OCI-LY7 (cell line): ENCODE measurements around the gene RPS5. TPM values are rescaled to one million over a fixed set of nuclear protein-coding genes. Genes with fewer than 3 reads are reported as not detected.
"Not testable (repeated sequence)": the region's sequence is repeated elsewhere in the genome, so short reads cannot be mapped to it uniquely, and the experiment has no call there.

ENCODE experiments used
- BruUV-seq: library from RNA; stranded (reverse); fragments of 400-500 nt; replicated peaks from 2 replicates; lab custom pipeline; 2021; lab: Mats Ljungman, UMichigan
- CTCF ChIA-PET: fragments of 300-600 bp; sonication (Branson Sonifier 250); formaldehyde crosslinking; loops from one replicate; lab custom pipeline; 2022; ENCODE audit warnings: antibody characterized with exemption; ENCODE audit not compliant: unreplicated experiment; lab: Charles Lee
- POLR2A ChIA-PET: fragments of 300-600 bp; sonication (Branson Sonifier 250); formaldehyde crosslinking; loops from one replicate; lab custom pipeline; 2022; ENCODE audit warnings: antibody characterized with exemption; lab: Charles Lee
- DNase-seq: peaks from one replicate; pipeline ENCODE4 v3.0.0-alpha.2; 2015; ENCODE audit warnings: low spot score
- H2AFZ ChIP-seq: fragments of 200-600 bp; sonication (generic), shearing (Covaris generic); 2 replicates; pipeline ENCODE4 v1.6.1; 2014; ENCODE audit warnings: mild to moderate bottlenecking, antibody characterized with exemption, low read length, moderate library complexity
- H3K27ac ChIP-seq: fragments of 200-600 bp; sonication (generic); 2 replicates; pipeline ENCODE4 v1.5.1; 2014; ENCODE audit warnings: mixed run types, low read depth, mild to moderate bottlenecking, moderate library complexity, low read length, inconsistent platforms; ENCODE audit not compliant: poor library complexity, severe bottlenecking
- H3K36me3 ChIP-seq: fragments of 200-600 bp; sonication (generic); 2 replicates; pipeline ENCODE4 v1.6.1; 2014; ENCODE audit warnings: mild to moderate bottlenecking, antibody characterized with exemption, low read length, moderate library complexity, mixed read lengths; ENCODE audit not compliant: insufficient read depth
- H3K4me1 ChIP-seq: fragments of 200-600 bp; sonication (generic); 2 replicates; pipeline ENCODE4 v1.5.1; 2014; ENCODE audit warnings: mild to moderate bottlenecking, low read length; ENCODE audit not compliant: insufficient read depth, poor library complexity, severe bottlenecking
- H3K4me2 ChIP-seq: fragments of 200-600 bp; sonication (generic); 2 replicates; pipeline ENCODE4 v1.6.1; 2014; ENCODE audit warnings: mild to moderate bottlenecking, low read length
- H3K4me3 ChIP-seq: fragments of 200-600 bp; sonication (generic); 2 replicates; pipeline ENCODE4 v1.5.1; 2014; ENCODE audit warnings: mild to moderate bottlenecking, low read depth, low read length; ENCODE audit not compliant: poor library complexity, severe bottlenecking
- H3K79me2 ChIP-seq: fragments of 200-600 bp; sonication (generic); 2 replicates; pipeline ENCODE4 v1.6.1; 2016; ENCODE audit warnings: low read depth, mild to moderate bottlenecking, low read length, moderate library complexity, mixed read lengths; ENCODE audit not compliant: insufficient read depth
- H3K9me2 ChIP-seq: fragments of 200-600 bp; sonication (generic); 2 replicates; pipeline ENCODE4 v1.6.1; 2016; ENCODE audit warnings: mild to moderate bottlenecking, low read length, mixed read lengths; ENCODE audit not compliant: insufficient read depth
- H3K9me3 ChIP-seq: fragments of 200-600 bp; sonication (generic); 2 replicates; pipeline ENCODE4 v1.6.1; 2014; ENCODE audit warnings: mild to moderate bottlenecking, mixed run types, low read length, mixed read lengths
- H4K20me1 ChIP-seq: fragments of 200-600 bp; sonication (generic); 2 replicates; pipeline ENCODE4 v1.6.1; 2014; ENCODE audit warnings: mild to moderate bottlenecking, antibody characterized with exemption, low read length, moderate library complexity, mixed read lengths; ENCODE audit not compliant: insufficient read depth
- CTCF ChIP-seq: fragments of 200-600 bp; sonication (generic); conservative IDR thresholded peaks from 2 replicates; pipeline ENCODE4 v1.5.1; 2014; ENCODE audit warnings: mild to moderate bottlenecking, antibody characterized with exemption, low read length, moderate library complexity, mixed read lengths
- EZH2phosphoT487 ChIP-seq: fragments of 200-600 bp; sonication (generic); IDR thresholded peaks from 2 replicates; pipeline ENCODE4 v1.6.1; 2018; ENCODE audit warnings: low read depth, borderline replicate concordance, mild to moderate bottlenecking, mixed run types, antibody characterized with exemption, low read length, moderate library complexity, mixed read lengths
- intact Hi-C: fragments of 100-400 bp; cut with micrococcal nuclease; formaldehyde crosslinking; loops from one replicate; pipeline ENCODE4 v1.10.0; 2022; ENCODE audit not compliant: unreplicated experiment
- microRNA-seq: library from miRNA; unstranded; fragments of <30 nt; microRNA quantifications from one replicate; pipeline ENCODE4 v1.2.0, GENCODE V29; 2022; ENCODE audit warnings: borderline replicate concordance
- small RNA-seq: library from RNA; depleted of rRNA; stranded (forward); fragments of <200 nt; gene quantifications from one replicate; pipeline ENCODE3, GENCODE V24; 2014
- total RNA-seq, 2 experiments: library from RNA; depleted of rRNA in 1 of 2; stranded (reverse); fragments of >200 nt in 1 of 2; shearing (Covaris generic) in 1 of 2; gene quantifications; 2 replicates each; pipeline ENCODE4 v1.2.3, GENCODE V29; 2014 to 2022

Gene RPS5
- total RNA-seq, 2 experiments from 2014 or later: 1,607 to 3,333 TPM

GRCh38 chr19:58440556-58440955, 53.5 kb downstream of the RPS5 start:
- no peak for TF ChIP-seq EZH2phosphoT487
- no peak for TF ChIP-seq CTCF
- no peaks in the 10 kb centered on the region for H4K20me1 ChIP-seq
- intact Hi-C loops: no loop called here
- CTCF ChIA-PET: no interaction called here
- H3K4me2 ChIP-seq: no peak overlapping the region
- H3K4me3 ChIP-seq: no peak overlapping the region
- BruUV-seq: no TSS peak
- no peak overlapping the region for H3K27ac ChIP-seq
- no peak for DNase-seq
- H3K9me3 ChIP-seq: no peaks in the 10 kb centered on the region
- POLR2A ChIA-PET: interaction anchor here (0.6 kb wide), 1 partner anchor 75 kb away, joined by 8 read pairs; no protein-coding TSS in a partner anchor
- no peaks in the 10 kb centered on the region for H3K79me2 ChIP-seq
- no peaks in the 10 kb centered on the region for H3K4me1 ChIP-seq
- H2AFZ ChIP-seq: no peak overlapping the region
- H3K36me3 ChIP-seq: no peaks in the 10 kb centered on the region
- H3K9me2 ChIP-seq: no peaks in the 10 kb centered on the region

DNA sequence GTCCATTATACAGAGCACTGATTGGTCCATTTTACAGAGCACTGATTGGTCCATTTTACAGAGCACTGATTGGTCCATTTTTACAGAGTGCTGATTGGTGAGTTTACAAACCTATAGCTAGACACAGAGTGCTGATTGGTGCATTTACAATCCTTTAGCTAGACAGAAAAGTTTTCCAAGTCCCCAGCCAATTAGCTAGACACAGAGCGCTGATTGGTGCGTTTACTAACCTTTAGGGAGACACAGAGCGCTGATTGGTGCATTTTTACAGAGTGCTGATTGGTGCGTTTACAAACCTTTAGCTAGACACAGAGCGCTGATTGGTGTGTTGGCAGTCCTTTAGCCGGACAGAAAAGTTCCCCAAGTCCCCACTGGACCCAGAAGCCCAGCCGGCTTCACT, 55.9 kb downstream of the RPS5 start:
- H3K27ac ChIP-seq, DNase-seq, H4K20me1 ChIP-seq, H3K36me3 ChIP-seq, intact Hi-C loops, H3K4me1 ChIP-seq, H3K4me2 ChIP-seq, BruUV-seq, H3K9me3 ChIP-seq, POLR2A ChIA-PET, H2AFZ ChIP-seq, H3K9me2 ChIP-seq, CTCF ChIA-PET, H3K4me3 ChIP-seq, H3K79me2 ChIP-seq: not testable (repeated sequence)

Small RNA genes lying within 50 kb of the gene (microRNA-seq; reads per million reads assigned to microRNA genes)
- not detected for gene MIR4754

Small RNA genes lying within 50 kb of the gene (small RNA-seq; reads per million reads assigned to genes)
- gene MIR4754 (not detected), gene RNA5SP473 (0.57 reads per million, percentile 14 among the genes with 10 or more reads in this experiment)

Other genes with a start within 250 kb of the RPS5 start
- 3.1 and 3.2 TPM in 2 replicates for gene ZNF329, start 236.5 kb upstream of the RPS5 start, total RNA-seq (2014; rRNA removed; shearing (Covaris generic))
- gene ZNF329, start 236.5 kb upstream of the RPS5 start, total RNA-seq (2022): 3.1 and 3.4 TPM in 2 replicates
- gene ZNF274, start 204.2 kb upstream of the RPS5 start, total RNA-seq (2014; rRNA removed; shearing (Covaris generic)): 36.4 and 68.3 TPM in 2 replicates
- gene ZNF274, start 204.2 kb upstream of the RPS5 start, total RNA-seq (2022): 36.2 and 42.4 TPM in 2 replicates
- 34.1 and 38.6 TPM in 2 replicates for gene ZNF544, start 158.4 kb upstream of the RPS5 start, total RNA-seq (2014; rRNA removed; shearing (Covaris generic))
- gene ZNF544, start 158.4 kb upstream of the RPS5 start, total RNA-seq (2022): 31.0 and 37.3 TPM in 2 replicates
- gene ZNF8, start 108.3 kb upstream of the RPS5 start, total RNA-seq (2014; rRNA removed; shearing (Covaris generic)): 7.3 and 7.8 TPM in 2 replicates
- 7.1 and 7.7 TPM in 2 replicates for gene ZNF8, start 108.3 kb upstream of the RPS5 start, total RNA-seq (2022)
- gene ERVK3-1, start 81.9 kb upstream of the RPS5 start, total RNA-seq (2014; rRNA removed; shearing (Covaris generic)): 61.7 and 79.6 TPM in 2 replicates
- gene ERVK3-1, start 81.9 kb upstream of the RPS5 start, total RNA-seq (2022): 46.4 and 48.1 TPM in 2 replicates
- gene ZSCAN22, start 60.3 kb upstream of the RPS5 start, total RNA-seq (2014; rRNA removed; shearing (Covaris generic)): 2.6 and 3.3 TPM in 2 replicates
- gene ZSCAN22, start 60.3 kb upstream of the RPS5 start, total RNA-seq (2022): 3.7 and 5.1 TPM in 2 replicates
- gene A1BG, start 33.8 kb upstream of the RPS5 start, total RNA-seq (2014; rRNA removed; shearing (Covaris generic)): 21.3 and 47.2 TPM in 2 replicates
- 24.5 and 26.9 TPM in 2 replicates for gene A1BG, start 33.8 kb upstream of the RPS5 start, total RNA-seq (2022)
- 2.8 and 3.6 TPM in 2 replicates for gene ZNF497, start 24.5 kb upstream of the RPS5 start, total RNA-seq (2014; rRNA removed; shearing (Covaris generic))
- 4.5 and 6.1 TPM in 2 replicates for gene ZNF497, start 24.5 kb upstream of the RPS5 start, total RNA-seq (2022)
- gene ZNF837, start 6.2 kb upstream of the RPS5 start, total RNA-seq (2014; rRNA removed; shearing (Covaris generic)): 1.8 and 3.0 TPM in 2 replicates
- 5.3 and 5.8 TPM in 2 replicates for gene ZNF837, start 6.2 kb upstream of the RPS5 start, total RNA-seq (2022)
- gene RNF225, start 8.4 kb downstream of the RPS5 start, total RNA-seq (2014; rRNA removed; shearing (Covaris generic)): 0.75 and 2.1 TPM in 2 replicates
- 0.77 and 1.7 TPM in 2 replicates for gene RNF225, start 8.4 kb downstream of the RPS5 start, total RNA-seq (2022)
- gene ZNF584, start 21.4 kb downstream of the RPS5 start, total RNA-seq (2014; rRNA removed; shearing (Covaris generic)): 9.8 and 12.4 TPM in 2 replicates
- 7.6 and 10.4 TPM in 2 replicates for gene ZNF584, start 21.4 kb downstream of the RPS5 start, total RNA-seq (2022)
- not detected in 2 replicates for gene ZNF132, start 52.9 kb downstream of the RPS5 start, total RNA-seq (2014; rRNA removed; shearing (Covaris generic))
- not detected in 2 replicates for gene ZNF132, start 52.9 kb downstream of the RPS5 start, total RNA-seq (2022)
- 10.6 and 13.8 TPM in 2 replicates for gene ZNF324B, start 64.4 kb downstream of the RPS5 start, total RNA-seq (2014; rRNA removed; shearing (Covaris generic))
- gene ZNF324B, start 64.4 kb downstream of the RPS5 start, total RNA-seq (2022): 13.5 and 14.5 TPM in 2 replicates
- gene ZNF324, start 79.8 kb downstream of the RPS5 start, total RNA-seq (2014; rRNA removed; shearing (Covaris generic)): 16.5 and 23.3 TPM in 2 replicates
- 11.9 and 13.2 TPM in 2 replicates for gene ZNF324, start 79.8 kb downstream of the RPS5 start, total RNA-seq (2022)
- gene ZNF446, start 89.1 kb downstream of the RPS5 start, total RNA-seq (2014; rRNA removed; shearing (Covaris generic)): 8.0 and 9.9 TPM in 2 replicates
- gene ZNF446, start 89.1 kb downstream of the RPS5 start, total RNA-seq (2022): 11.0 and 11.1 TPM in 2 replicates
- 28.0 and 44.1 TPM in 2 replicates for gene SLC27A5, start 124.7 kb downstream of the RPS5 start, total RNA-seq (2014; rRNA removed; shearing (Covaris generic))
- 29.4 and 29.8 TPM in 2 replicates for gene SLC27A5, start 124.7 kb downstream of the RPS5 start, total RNA-seq (2022)
- 6.7 and 10.7 TPM in 2 replicates for gene ZBTB45, start 132.5 kb downstream of the RPS5 start, total RNA-seq (2014; rRNA removed; shearing (Covaris generic))
- gene ZBTB45, start 132.5 kb downstream of the RPS5 start, total RNA-seq (2022): 14.7 and 16.4 TPM in 2 replicates
- 551 and 729 TPM in 2 replicates for gene TRIM28, start 156.8 kb downstream of the RPS5 start, total RNA-seq (2014; rRNA removed; shearing (Covaris generic))
- gene TRIM28, start 156.8 kb downstream of the RPS5 start, total RNA-seq (2022): 601 and 603 TPM in 2 replicates
- 72.7 and 108 TPM in 2 replicates for gene CHMP2A, start 167.8 kb downstream of the RPS5 start, total RNA-seq (2014; rRNA removed; shearing (Covaris generic))
- 101 and 112 TPM in 2 replicates for gene CHMP2A, start 167.8 kb downstream of the RPS5 start, total RNA-seq (2022)
- gene UBE2M, start 171.3 kb downstream of the RPS5 start, total RNA-seq (2014; rRNA removed; shearing (Covaris generic)): 101 and 105 TPM in 2 replicates
- 117 and 130 TPM in 2 replicates for gene UBE2M, start 171.3 kb downstream of the RPS5 start, total RNA-seq (2022)
- 20.7 and 30.0 TPM in 2 replicates for gene MZF1, start 186.1 kb downstream of the RPS5 start, total RNA-seq (2014; rRNA removed; shearing (Covaris generic))
- 39.1 and 41.1 TPM in 2 replicates for gene MZF1, start 186.1 kb downstream of the RPS5 start, total RNA-seq (2022)